Measurements from ENCODE around the gene GPAT3.

Gene GPAT3

DNA sequence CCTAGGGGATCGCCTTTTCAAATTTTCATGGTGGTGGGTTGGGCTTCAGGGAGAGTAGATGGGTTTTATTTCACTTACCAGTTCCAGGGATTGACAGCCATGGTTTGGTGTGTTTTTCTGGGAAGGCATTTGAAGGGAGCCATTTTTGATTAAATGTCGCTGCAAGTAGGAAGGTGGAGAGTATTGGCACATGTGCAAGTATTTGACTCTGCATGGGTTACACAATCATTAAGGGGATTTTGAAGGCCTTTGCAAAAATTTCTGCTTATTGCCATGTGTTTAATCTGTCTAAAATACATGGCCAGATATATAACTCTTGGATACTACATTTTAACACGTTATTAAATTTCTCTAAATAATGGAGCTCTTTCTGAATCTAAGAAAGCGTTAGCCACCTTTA lies 55.1 kb downstream of the GPAT3 start:
- H3K79me2 ChIP-seq (ENCODE audit: control insufficient read depth, insufficient read depth, low read length), result no peaks in the 10 kb centered on the region
- no peaks in the 10 kb centered on the region for H3K36me3 ChIP-seq (ENCODE audit: control insufficient read depth, insufficient read depth, low read length)
- no peak overlapping the region for H2BK5ac ChIP-seq (ENCODE audit: low read length)
- H2BK120ac ChIP-seq (ENCODE audit: low read depth, low read length), result no peak overlapping the region
- no CpG with 5 or more reads among the region's 4 CpGs for WGBS (ENCODE audit: extremely low coverage, insufficient coverage, low lambda C conversion rate)
- H3K23ac ChIP-seq (ENCODE audit: low read length), result no peak overlapping the region
- H3K4me2 ChIP-seq (ENCODE audit: low read length), result no peak overlapping the region
- H3K4me1 ChIP-seq (ENCODE audit: control insufficient read depth, low read depth, low read length), result no peaks in the 10 kb centered on the region
- H3K18ac ChIP-seq (ENCODE audit: low read length), result no peak overlapping the region
- H3K27me3 ChIP-seq (ENCODE audit: insufficient read depth, low read length, poor library complexity), result no peaks in the 10 kb centered on the region
- no peak overlapping the region for H3K9ac ChIP-seq (ENCODE audit: low read length)
- no peak for DNase-seq
- no peak overlapping the region for H2BK15ac ChIP-seq (replicated peaks; ENCODE audit: low read depth)
- H3K79me1 ChIP-seq (ENCODE audit: low read length), result no peaks in the 10 kb centered on the region
- H3K4me3 ChIP-seq (ENCODE audit: low read length), result no peak overlapping the region
- H4K8ac ChIP-seq (ENCODE audit: low read depth, low read length), result no peak overlapping the region
- H3K27ac ChIP-seq (ENCODE audit: low read depth, low read length), result no peak overlapping the region
- no peak overlapping the region for H3K4ac ChIP-seq (ENCODE audit: low read depth, low read length)
- no peak overlapping the region for H3K56ac ChIP-seq (ENCODE audit: low read length)
- H2AK5ac ChIP-seq (ENCODE audit: low read length), result no peak overlapping the region
- no peak overlapping the region for H4K5ac ChIP-seq (ENCODE audit: low read length)

DNA sequence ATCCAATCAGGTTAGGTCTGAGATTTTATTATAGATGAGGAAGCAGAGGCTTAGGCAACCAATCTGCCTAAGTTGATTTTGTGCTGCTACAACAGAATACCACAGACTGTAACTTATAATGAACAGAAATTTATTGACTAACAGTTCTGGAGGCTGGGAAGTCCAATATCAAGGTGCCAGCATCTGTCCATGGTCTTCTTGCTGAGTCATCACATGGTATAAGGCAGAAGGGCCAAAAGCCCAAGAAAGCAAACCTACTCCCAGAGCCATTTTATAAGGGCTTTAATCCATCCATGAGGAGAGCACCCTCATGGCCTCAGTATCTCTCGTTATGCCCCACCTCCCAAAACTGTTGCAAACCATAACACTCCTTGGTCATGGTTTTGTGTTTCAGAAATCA lies 55.8 kb downstream of the GPAT3 start:
- H3K4me3 ChIP-seq (ENCODE audit: low read length), result no peak overlapping the region
- no peak overlapping the region for H4K8ac ChIP-seq (ENCODE audit: low read depth, low read length)
- DNase-seq, result no peak
- no peaks in the 10 kb centered on the region for H3K27me3 ChIP-seq (ENCODE audit: insufficient read depth, low read length, poor library complexity)
- WGBS (ENCODE audit: extremely low coverage, insufficient coverage, low lambda C conversion rate), result no CpG with 5 or more reads among the region's 1 CpG
- H3K56ac ChIP-seq (ENCODE audit: low read length), result no peak overlapping the region
- H2BK5ac ChIP-seq (ENCODE audit: low read length), result no peak overlapping the region
- H3K4me2 ChIP-seq (ENCODE audit: low read length), result no peak overlapping the region
- no peak overlapping the region for H3K27ac ChIP-seq (ENCODE audit: low read depth, low read length)
- no peaks in the 10 kb centered on the region for H3K36me3 ChIP-seq (ENCODE audit: control insufficient read depth, insufficient read depth, low read length)
- no peak overlapping the region for H2BK15ac ChIP-seq (replicated peaks; ENCODE audit: low read depth)
- no peak overlapping the region for H3K18ac ChIP-seq (ENCODE audit: low read length)
- H3K23ac ChIP-seq (ENCODE audit: low read length), result no peak overlapping the region
- no peak overlapping the region for H2BK120ac ChIP-seq (ENCODE audit: low read depth, low read length)
- no peaks in the 10 kb centered on the region for H3K79me1 ChIP-seq (ENCODE audit: low read length)
- H3K9ac ChIP-seq (ENCODE audit: low read length), result no peak overlapping the region
- no peaks in the 10 kb centered on the region for H3K79me2 ChIP-seq (ENCODE audit: control insufficient read depth, insufficient read depth, low read length)
- H3K4me1 ChIP-seq (ENCODE audit: control insufficient read depth, low read depth, low read length), result no peaks in the 10 kb centered on the region
- H3K4ac ChIP-seq (ENCODE audit: low read depth, low read length), result no peak overlapping the region
- H4K5ac ChIP-seq (ENCODE audit: low read length), result no peak overlapping the region
- H2AK5ac ChIP-seq (ENCODE audit: low read length), result no peak overlapping the region

DNA sequence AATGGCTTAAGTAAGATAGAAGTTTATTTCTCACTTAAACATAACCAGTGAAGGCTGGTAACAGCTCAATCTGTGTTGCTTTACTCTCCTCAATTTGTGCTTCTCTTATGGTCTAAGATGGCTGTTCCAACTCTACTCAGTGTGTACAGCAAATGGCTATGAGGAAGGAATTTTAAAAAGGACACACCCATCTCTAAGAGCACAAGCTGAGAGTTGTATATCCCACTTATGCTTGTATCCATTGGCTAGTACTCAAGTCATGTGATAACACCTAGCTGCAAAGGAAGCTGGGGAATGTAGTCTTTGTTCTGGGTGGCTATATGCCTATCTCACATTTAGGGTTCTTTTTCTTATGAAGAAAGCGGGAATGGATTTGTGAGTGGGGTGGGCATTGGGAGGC lies 63.3 kb downstream of the GPAT3 start:
- H3K79me2 ChIP-seq (ENCODE audit: control insufficient read depth, insufficient read depth, low read length), result no peaks in the 10 kb centered on the region
- no peaks in the 10 kb centered on the region for H3K27me3 ChIP-seq (ENCODE audit: insufficient read depth, low read length, poor library complexity)
- H3K4me3 ChIP-seq (ENCODE audit: low read length), result no peak overlapping the region
- H2BK120ac ChIP-seq (ENCODE audit: low read depth, low read length), result no peak overlapping the region
- H2AK5ac ChIP-seq (ENCODE audit: low read length), result no peak overlapping the region
- no peak overlapping the region for H3K9ac ChIP-seq (ENCODE audit: low read length)
- H4K8ac ChIP-seq (ENCODE audit: low read depth, low read length), result no peak overlapping the region
- DNase-seq, result peak; percentile 69
- H3K79me1 ChIP-seq (ENCODE audit: low read length), result no peaks in the 10 kb centered on the region
- no peak overlapping the region for H2BK15ac ChIP-seq (replicated peaks; ENCODE audit: low read depth)
- H3K4ac ChIP-seq (ENCODE audit: low read depth, low read length), result no peak overlapping the region
- no peak overlapping the region for H3K18ac ChIP-seq (ENCODE audit: low read length)
- WGBS (ENCODE audit: extremely low coverage, insufficient coverage, low lambda C conversion rate), result no CpG with 5 or more reads among the region's 1 CpG
- no peaks in the 10 kb centered on the region for H3K4me1 ChIP-seq (ENCODE audit: control insufficient read depth, low read depth, low read length)
- no peak overlapping the region for H4K5ac ChIP-seq (ENCODE audit: low read length)
- no peak overlapping the region for H2BK5ac ChIP-seq (ENCODE audit: low read length)
- no peak overlapping the region for H3K23ac ChIP-seq (ENCODE audit: low read length)
- H3K56ac ChIP-seq (ENCODE audit: low read length), result no peak overlapping the region
- H3K36me3 ChIP-seq (ENCODE audit: control insufficient read depth, insufficient read depth, low read length), result no peaks in the 10 kb centered on the region
- H3K27ac ChIP-seq (ENCODE audit: low read depth, low read length), result no peak overlapping the region
- H3K4me2 ChIP-seq (ENCODE audit: low read length), result no peak overlapping the region

DNA sequence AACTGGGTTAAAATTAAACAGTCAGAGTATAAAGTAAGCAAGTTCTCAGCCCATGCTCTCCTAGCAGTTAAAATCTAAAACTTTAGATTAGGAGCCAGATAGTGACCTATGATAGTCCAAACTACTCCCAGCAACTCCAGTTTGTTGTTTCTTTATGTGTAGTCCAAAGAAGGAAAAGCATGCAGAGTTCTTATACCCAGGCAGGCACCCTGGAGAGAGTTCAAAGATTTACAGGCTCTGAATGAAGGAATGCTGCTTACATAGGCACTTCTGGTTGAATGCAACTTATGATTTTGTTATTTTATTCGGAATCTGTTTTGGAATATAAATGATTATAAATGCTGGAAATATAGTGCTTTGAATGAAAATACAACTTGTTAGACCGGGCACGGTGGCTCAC lies 67.2 kb downstream of the GPAT3 start:
- Histone ChIP-seq H2BK120ac (ENCODE audit: low read depth, low read length) (no peak overlapping the region), H3K18ac (ENCODE audit: low read length) (no peak overlapping the region), H3K4ac (ENCODE audit: low read depth, low read length) (no peak overlapping the region), H3K36me3 (ENCODE audit: control insufficient read depth, insufficient read depth, low read length) (no peaks in the 10 kb centered on the region), H3K56ac (ENCODE audit: low read length) (no peak overlapping the region), H2BK5ac (ENCODE audit: low read length) (no peak overlapping the region), H3K27me3 (ENCODE audit: insufficient read depth, low read length, poor library complexity) (no peaks in the 10 kb centered on the region), H3K9ac (ENCODE audit: low read length) (no peak overlapping the region), H3K4me1 (ENCODE audit: control insufficient read depth, low read depth, low read length) (no peaks in the 10 kb centered on the region), H2AK5ac (ENCODE audit: low read length) (no peak overlapping the region), H3K79me2 (ENCODE audit: control insufficient read depth, insufficient read depth, low read length) (no peaks in the 10 kb centered on the region), H3K4me3 (ENCODE audit: low read length) (no peak overlapping the region), H3K23ac (ENCODE audit: low read length) (no peak overlapping the region), H3K4me2 (ENCODE audit: low read length) (no peak overlapping the region), H3K79me1 (ENCODE audit: low read length) (no peaks in the 10 kb centered on the region), H3K27ac (ENCODE audit: low read depth, low read length) (no peak overlapping the region), H2BK15ac (replicated peaks; ENCODE audit: low read depth) (no peak overlapping the region), H4K5ac (ENCODE audit: low read length) (no peak overlapping the region), H4K8ac (ENCODE audit: low read depth, low read length) (no peak overlapping the region)
- no CpG with 5 or more reads among the region's 3 CpGs for WGBS (ENCODE audit: extremely low coverage, insufficient coverage, low lambda C conversion rate)
- DNase-seq, result no peak

DNA sequence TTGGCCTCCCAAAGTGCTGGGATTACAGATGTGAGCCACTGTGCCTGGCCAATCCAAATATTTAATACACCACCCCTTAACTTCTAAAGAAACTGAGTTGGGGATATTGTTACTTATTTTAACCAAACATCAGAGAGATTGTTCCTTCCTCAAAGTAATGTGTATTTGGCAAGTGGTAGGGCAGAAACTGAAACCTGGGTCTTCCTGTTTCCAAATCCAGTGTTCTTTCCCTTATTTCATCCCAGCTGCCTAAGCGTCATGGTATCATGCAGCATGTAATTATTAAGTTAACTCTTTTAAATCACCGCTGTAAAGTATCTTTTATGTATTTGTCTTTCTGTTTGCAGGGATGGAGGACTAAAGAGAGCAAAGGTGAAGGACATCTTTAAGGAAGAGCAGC lies 68.4 kb downstream of the GPAT3 start:
- no peak overlapping the region for H4K8ac ChIP-seq (ENCODE audit: low read depth, low read length)
- H3K9ac ChIP-seq (ENCODE audit: low read length), result no peak overlapping the region
- no peak overlapping the region for H2BK120ac ChIP-seq (ENCODE audit: low read depth, low read length)
- H3K79me1 ChIP-seq (ENCODE audit: low read length), result no peaks in the 10 kb centered on the region
- H3K18ac ChIP-seq (ENCODE audit: low read length), result no peak overlapping the region
- no peak overlapping the region for H2BK5ac ChIP-seq (ENCODE audit: low read length)
- H3K56ac ChIP-seq (ENCODE audit: low read length), result no peak overlapping the region
- no peak overlapping the region for H3K23ac ChIP-seq (ENCODE audit: low read length)
- H3K27ac ChIP-seq (ENCODE audit: low read depth, low read length), result no peak overlapping the region
- no peak overlapping the region for H2AK5ac ChIP-seq (ENCODE audit: low read length)
- H3K4me3 ChIP-seq (ENCODE audit: low read length), result no peak overlapping the region
- no peak overlapping the region for H2BK15ac ChIP-seq (replicated peaks; ENCODE audit: low read depth)
- no peak overlapping the region for H3K4me2 ChIP-seq (ENCODE audit: low read length)
- no peaks in the 10 kb centered on the region for H3K79me2 ChIP-seq (ENCODE audit: control insufficient read depth, insufficient read depth, low read length)
- no peak overlapping the region for H3K4ac ChIP-seq (ENCODE audit: low read depth, low read length)
- WGBS (ENCODE audit: extremely low coverage, insufficient coverage, low lambda C conversion rate), result no CpG with 5 or more reads among the region's 2 CpGs
- H3K4me1 ChIP-seq (ENCODE audit: control insufficient read depth, low read depth, low read length), result no peaks in the 10 kb centered on the region
- H3K36me3 ChIP-seq (ENCODE audit: control insufficient read depth, insufficient read depth, low read length), result no peaks in the 10 kb centered on the region
- no peak overlapping the region for H4K5ac ChIP-seq (ENCODE audit: low read length)
- H3K27me3 ChIP-seq (ENCODE audit: insufficient read depth, low read length, poor library complexity), result no peaks in the 10 kb centered on the region
- DNase-seq, result no peak

DNA sequence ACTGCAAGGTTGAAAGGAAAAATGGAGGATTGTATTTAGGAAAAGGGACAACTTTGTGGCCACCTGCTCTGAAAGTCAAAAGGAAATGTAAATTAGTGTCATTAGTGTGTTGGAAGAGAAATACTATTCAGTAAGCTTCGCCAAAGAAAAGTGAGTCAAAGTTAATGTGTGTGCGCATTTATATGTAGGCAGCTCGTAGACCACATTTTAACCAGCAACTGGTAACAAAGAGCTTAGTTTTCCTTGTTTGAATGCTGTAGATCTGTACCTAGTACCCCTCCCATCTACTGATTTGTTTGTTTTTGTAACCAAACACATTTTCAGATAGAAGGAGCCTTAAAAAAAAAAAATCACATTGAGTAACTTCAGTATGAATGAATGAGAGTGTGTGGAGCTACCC lies 69.3 kb downstream of the GPAT3 start:
- no peak overlapping the region for H3K4me3 ChIP-seq (ENCODE audit: low read length)
- no CpG with 5 or more reads among the region's 3 CpGs for WGBS (ENCODE audit: extremely low coverage, insufficient coverage, low lambda C conversion rate)
- no peak overlapping the region for H3K27ac ChIP-seq (ENCODE audit: low read depth, low read length)
- no peaks in the 10 kb centered on the region for H3K36me3 ChIP-seq (ENCODE audit: control insufficient read depth, insufficient read depth, low read length)
- no peaks in the 10 kb centered on the region for H3K79me1 ChIP-seq (ENCODE audit: low read length)
- no peak overlapping the region for H3K9ac ChIP-seq (ENCODE audit: low read length)
- H3K4me1 ChIP-seq (ENCODE audit: control insufficient read depth, low read depth, low read length), result no peaks in the 10 kb centered on the region
- no peak overlapping the region for H3K23ac ChIP-seq (ENCODE audit: low read length)
- H2BK5ac ChIP-seq (ENCODE audit: low read length), result no peak overlapping the region
- H3K79me2 ChIP-seq (ENCODE audit: control insufficient read depth, insufficient read depth, low read length), result no peaks in the 10 kb centered on the region
- DNase-seq, result no peak
- no peaks in the 10 kb centered on the region for H3K27me3 ChIP-seq (ENCODE audit: insufficient read depth, low read length, poor library complexity)
- no peak overlapping the region for H3K4me2 ChIP-seq (ENCODE audit: low read length)
- no peak overlapping the region for H3K56ac ChIP-seq (ENCODE audit: low read length)
- no peak overlapping the region for H4K5ac ChIP-seq (ENCODE audit: low read length)
- H2BK15ac ChIP-seq (replicated peaks; ENCODE audit: low read depth), result no peak overlapping the region
- no peak overlapping the region for H4K8ac ChIP-seq (ENCODE audit: low read depth, low read length)
- no peak overlapping the region for H2BK120ac ChIP-seq (ENCODE audit: low read depth, low read length)
- no peak overlapping the region for H2AK5ac ChIP-seq (ENCODE audit: low read length)
- H3K4ac ChIP-seq (ENCODE audit: low read depth, low read length), result no peak overlapping the region
- no peak overlapping the region for H3K18ac ChIP-seq (ENCODE audit: low read length)

Data from mesendoderm (in vitro differentiated cells).